Upper lobe of right lung (tissue), 1 donor: Measurements from ENCODE around the gene AP3B1. TPM values are rescaled to one million over a fixed set of nuclear protein-coding genes. Genes with fewer than 3 reads are reported as not detected.

Source experiments
- ATAC-seq: fragments of 200-7000 bp; cut with Tn5 transposase; one replicate; pipeline ENCODE4 v1.9.1; 2020; ENCODE audit warnings: mild to moderate bottlenecking, moderate library complexity
- DNase-seq: peaks from one replicate; pipeline ENCODE4 v3.0.0-alpha.2; 2020
- H3K27ac ChIP-seq: fragments of 200-600 bp; one replicate; pipeline ENCODE4 v1.8.0; 2022
- H3K27me3 ChIP-seq: fragments of 200-600 bp; one replicate; pipeline ENCODE4 v1.8.0; 2022; ENCODE audit warnings: mild to moderate bottlenecking
- H3K36me3 ChIP-seq: fragments of 200-600 bp; one replicate; pipeline ENCODE4 v1.8.0; 2022
- H3K4me1 ChIP-seq: fragments of 200-600 bp; one replicate; pipeline ENCODE4 v1.8.0; 2022
- H3K4me3 ChIP-seq: fragments of 200-600 bp; one replicate; pipeline ENCODE4 v1.8.0; 2022; ENCODE audit warnings: mild to moderate bottlenecking
- H3K9me3 ChIP-seq: fragments of 200-600 bp; one replicate; pipeline ENCODE4 v1.8.0; 2022
- CTCF ChIP-seq: fragments of 200-600 bp; IDR thresholded peaks from one replicate; pipeline ENCODE4 v1.8.0; 2022; ENCODE audit warnings: antibody characterized with exemption
- intact Hi-C: fragments of 100-400 bp; cut with DNase I; formaldehyde crosslinking; loops from one replicate; pipeline ENCODE4 v1.11.0; 2022
- total RNA-seq: library from RNA; stranded (reverse); fragmentation: NEBNext Ultra II Directional; extraction: Animal tissue kit (Norgen Biotek cat#: 25700); gene quantifications from one replicate; pipeline ENCODE4 v1.2.1, GENCODE V29; 2021
- donor health status: DM: no; HTN: yes; CAD: no; lungs with severe emphysema.

The AP3B1 gene
- total RNA-seq, 1 donor from 2014 or later = 32.9 TPM

GRCh38 chr5:78151594-78152271, 142.8 kb downstream of the AP3B1 start:
- no peak for TF ChIP-seq CTCF

DNA sequence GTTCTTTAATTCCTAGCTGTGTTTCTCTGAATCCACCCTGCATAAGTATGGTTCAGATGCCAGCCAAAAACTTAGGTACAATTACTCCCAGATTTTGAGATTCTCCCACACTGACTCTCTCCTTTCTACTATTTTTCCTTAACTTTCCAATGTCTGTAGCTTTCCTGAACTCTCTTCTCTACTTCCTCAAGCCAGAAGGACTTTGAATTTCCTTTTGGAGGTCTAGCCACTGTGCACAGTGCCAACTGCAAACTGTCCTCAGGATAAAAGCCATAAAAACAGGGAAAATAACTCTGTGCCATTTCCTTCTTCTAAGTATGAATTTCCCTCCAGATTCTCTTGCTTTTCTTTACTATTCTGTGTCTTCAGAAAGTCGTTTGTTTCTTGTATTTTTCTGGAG, 157.2 kb downstream of the AP3B1 start:
- TF ChIP-seq CTCF = no peak
- Histone ChIP-seq H3K9me3 (no peaks in the 10 kb centered on the region), H3K36me3 (peaks cover 19% of the 10 kb centered on the region), H3K27ac (no peak overlapping the region), H3K4me3 (no peak overlapping the region), H3K27me3 (no peaks in the 10 kb centered on the region), H3K4me1 (no peaks in the 10 kb centered on the region)
- no peak for DNase-seq
- intact Hi-C loops = no loop called here
- ATAC-seq = no peak

More at GRCh38 chr5:78151594-78152271, 142.8 kb downstream of the AP3B1 start:
- Histone ChIP-seq H3K36me3 (peaks cover 30% of the 10 kb centered on the region), H3K27me3 (no peaks in the 10 kb centered on the region), H3K9me3 (no peaks in the 10 kb centered on the region), H3K4me3 (no peak overlapping the region), H3K27ac (no peak overlapping the region), H3K4me1 (no peaks in the 10 kb centered on the region)
- no peak for DNase-seq
- intact Hi-C loops = no loop called here
- no peak for ATAC-seq

DNA sequence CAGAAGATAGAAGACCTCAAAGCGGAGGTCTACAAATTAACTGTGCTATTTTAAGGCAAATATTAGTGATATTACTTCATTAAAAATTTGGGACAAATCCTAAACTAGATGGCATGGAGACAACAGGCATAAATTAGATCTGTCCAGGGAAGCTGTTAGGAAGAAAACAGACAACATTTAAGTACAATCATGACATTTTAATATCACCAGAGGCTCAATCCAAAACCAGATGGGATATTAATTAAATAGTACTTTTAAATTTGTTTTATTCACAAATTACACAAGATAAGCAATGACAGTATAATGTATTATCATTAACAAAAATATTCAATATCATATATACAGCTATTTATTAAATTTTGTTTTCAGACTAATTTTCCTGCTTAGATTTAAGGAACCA, 161.1 kb downstream of the AP3B1 start:
- no peaks in the 10 kb centered on the region for H3K27me3 ChIP-seq
- TF ChIP-seq CTCF = no peak
- H3K36me3 ChIP-seq = peaks cover 9% of the 10 kb centered on the region
- no peaks in the 10 kb centered on the region for H3K4me1 ChIP-seq
- H3K27ac ChIP-seq = no peak overlapping the region
- intact Hi-C loops = no loop called here
- H3K9me3 ChIP-seq = no peaks in the 10 kb centered on the region
- DNase-seq (no peak), ATAC-seq (no peak)
- no peak overlapping the region for H3K4me3 ChIP-seq

DNA sequence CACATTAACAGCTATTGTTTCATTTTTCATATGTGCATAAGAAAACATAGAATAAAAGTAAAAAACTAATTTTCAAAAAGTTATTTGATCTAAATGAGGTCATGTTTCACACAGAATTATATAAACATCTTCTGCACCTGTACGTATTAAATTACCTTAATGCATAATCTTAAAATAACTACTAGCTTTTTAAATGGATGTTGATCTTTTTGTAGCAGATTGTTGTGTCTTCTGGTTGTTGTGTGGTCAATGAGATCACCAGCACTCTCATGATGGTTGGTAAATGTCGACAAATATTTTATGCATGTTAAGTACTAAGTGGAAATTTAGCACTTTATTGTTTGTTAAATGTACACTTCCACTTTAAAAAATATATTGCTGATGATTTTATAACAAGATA, 162.0 kb downstream of the AP3B1 start:
- peaks cover 9% of the 10 kb centered on the region for H3K36me3 ChIP-seq
- H3K27ac ChIP-seq = no peak overlapping the region
- no peaks in the 10 kb centered on the region for H3K9me3 ChIP-seq
- DNase-seq = no peak
- no peaks in the 10 kb centered on the region for H3K27me3 ChIP-seq
- ATAC-seq = no peak
- intact Hi-C loops = no loop called here
- H3K4me3 ChIP-seq = no peak overlapping the region
- no peak for TF ChIP-seq CTCF
- H3K4me1 ChIP-seq = no peaks in the 10 kb centered on the region

GRCh38 chr5:78129597-78129996, 164.9 kb downstream of the AP3B1 start:
- no peak for DNase-seq
- H3K9me3 ChIP-seq = no peaks in the 10 kb centered on the region
- ATAC-seq = no peak
- H3K27me3 ChIP-seq = no peaks in the 10 kb centered on the region
- H3K27ac ChIP-seq = no peak overlapping the region
- no peak overlapping the region for H3K4me3 ChIP-seq
- peaks cover 6% of the 10 kb centered on the region for H3K36me3 ChIP-seq
- intact Hi-C loops = no loop called here
- TF ChIP-seq CTCF = no peak
- no peaks in the 10 kb centered on the region for H3K4me1 ChIP-seq

- ATAC-seq (no peak), DNase-seq (no peak)
- H3K27me3 ChIP-seq = no peaks in the 10 kb centered on the region
- H3K4me1 ChIP-seq = no peaks in the 10 kb centered on the region
- no peaks in the 10 kb centered on the region for H3K9me3 ChIP-seq
- peak; percentile 13 for TF ChIP-seq CTCF
- peaks cover 5% of the 10 kb centered on the region for H3K36me3 ChIP-seq
- intact Hi-C loops = no loop called here
- H3K27ac ChIP-seq = no peak overlapping the region
- H3K4me3 ChIP-seq = no peak overlapping the region
Measured at GRCh38 chr5:78127875-78128274, 166.6 kb downstream of the AP3B1 start.
